Anterior cingulate cortex (tissue), 58 donors: ENCODE results near the gene SERPING1.
A peak's percentile ranks its signal among the peaks of the same experiment; 100 is the strongest.
"Not testable (repeated sequence)": the region's sequence is repeated elsewhere in the genome, so short reads cannot be mapped to it uniquely, and the experiment has no call there.

Source experiments
- DNase-seq, 58 donors: peaks; one replicate each; lab custom pipeline; 2025; lab: John Stamatoyannopoulos, UW

SERPING1 gene

DNA sequence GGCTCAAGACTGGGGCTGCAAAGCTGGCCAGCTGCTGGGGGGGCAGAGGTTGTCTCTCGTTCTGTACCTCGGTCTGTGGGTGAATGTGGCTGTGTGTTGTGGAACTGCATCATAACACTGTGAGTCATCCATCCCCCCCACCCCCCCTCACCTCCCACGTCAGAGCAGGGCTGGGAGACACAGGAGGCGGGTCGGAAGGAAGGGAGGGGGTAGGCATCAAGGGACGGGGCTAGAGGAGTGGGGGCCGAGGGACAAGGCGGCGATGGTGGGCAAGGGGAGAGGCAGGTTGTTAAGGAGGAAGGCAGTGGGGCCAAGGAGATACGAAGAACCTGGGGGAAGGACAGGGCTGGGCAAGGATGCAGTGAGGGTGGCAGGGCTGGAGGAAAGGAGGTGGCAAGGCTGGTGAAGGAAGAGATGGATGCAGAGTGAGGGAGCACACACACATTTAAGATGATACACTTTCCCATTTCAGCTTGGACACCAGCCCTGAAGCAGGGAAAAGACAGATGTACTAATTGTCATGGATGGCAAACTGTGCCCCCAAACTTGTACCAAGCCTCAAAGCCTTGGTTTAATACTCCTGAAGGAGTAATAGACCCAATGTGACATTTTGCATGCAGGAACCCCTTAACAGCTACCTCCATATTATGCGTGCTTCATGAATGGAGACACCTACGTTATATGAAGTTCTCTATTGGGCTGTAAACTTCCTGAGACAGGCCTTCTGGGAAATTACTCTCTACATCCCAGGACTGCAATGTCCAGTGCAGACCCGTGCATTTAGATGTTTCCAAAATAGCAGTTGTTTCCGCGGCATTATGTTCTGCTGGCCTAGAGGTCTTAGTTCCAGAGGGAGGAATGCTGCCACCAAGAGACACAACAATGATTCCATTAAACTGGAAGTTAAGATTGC is 52.6 kb downstream of the SERPING1 start, which contains the start of gene YPEL4:
Gene YPEL4 (minus strand): TSS at position 87 of the 913 bp plus-strand sequence. CDS start 2,805 bp downstream, outside the sequence.
- peak; percentile 18 to 91 (median 82) for DNase-seq

DNA sequence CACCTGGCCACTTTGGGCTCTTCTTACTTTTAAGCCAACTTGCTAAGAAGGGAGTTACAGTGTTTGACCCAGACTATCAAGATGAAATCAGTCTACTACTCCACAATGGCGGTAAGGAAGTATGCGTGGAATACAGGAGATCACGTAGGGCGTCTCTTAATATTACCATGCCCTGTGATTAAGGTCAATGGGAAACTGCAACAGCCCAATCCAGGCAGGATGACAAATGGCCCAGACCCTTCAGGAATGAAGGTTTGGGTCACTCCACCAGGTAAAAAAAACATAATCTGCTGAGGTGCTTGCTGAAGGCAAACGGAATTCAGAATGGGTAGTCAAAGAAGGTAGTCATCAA is 53.2 kb downstream of the SERPING1 start:
- DNase-seq = no peak

DNA sequence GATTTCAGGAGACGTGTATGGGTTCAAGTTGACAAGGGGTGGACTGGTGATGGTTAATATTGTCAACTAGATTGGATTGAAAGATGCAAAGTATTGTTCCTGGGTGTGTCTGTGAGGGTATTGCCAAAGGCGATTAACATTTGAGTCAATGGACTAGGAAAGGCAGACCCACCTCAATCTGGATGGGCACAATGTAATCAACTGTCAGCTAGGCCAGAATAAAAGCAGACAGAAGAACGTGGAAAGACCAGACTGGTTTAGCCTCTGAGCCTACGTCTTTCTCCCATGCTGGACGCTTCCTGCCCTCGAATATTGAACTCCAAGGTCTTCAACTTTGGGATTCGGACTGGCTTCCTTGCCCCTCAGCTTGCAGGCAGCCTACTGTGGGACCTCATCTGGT is 53.9 kb downstream of the SERPING1 start:
- no peak for DNase-seq

DNA sequence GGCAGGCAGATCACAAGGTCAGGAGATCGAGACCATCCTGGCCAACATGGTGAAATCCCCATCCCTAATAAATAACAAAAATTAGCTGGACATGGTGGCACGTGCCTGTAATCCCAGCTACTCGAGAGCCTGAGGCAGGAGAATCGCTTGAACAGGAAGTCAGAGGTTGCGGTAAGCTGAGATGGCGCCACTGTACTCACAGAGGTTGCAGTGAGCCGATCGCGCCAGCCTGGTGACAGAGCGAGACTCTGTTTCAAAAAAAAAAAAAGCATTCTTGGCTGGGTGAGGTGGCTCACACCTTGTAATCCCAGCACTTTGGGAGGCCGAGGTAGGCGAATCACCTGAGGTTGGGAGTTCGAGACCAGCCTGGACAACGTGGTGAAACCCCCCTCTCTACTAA is 54.7 kb downstream of the SERPING1 start:
- DNase-seq = not testable (repeated sequence)

DNA sequence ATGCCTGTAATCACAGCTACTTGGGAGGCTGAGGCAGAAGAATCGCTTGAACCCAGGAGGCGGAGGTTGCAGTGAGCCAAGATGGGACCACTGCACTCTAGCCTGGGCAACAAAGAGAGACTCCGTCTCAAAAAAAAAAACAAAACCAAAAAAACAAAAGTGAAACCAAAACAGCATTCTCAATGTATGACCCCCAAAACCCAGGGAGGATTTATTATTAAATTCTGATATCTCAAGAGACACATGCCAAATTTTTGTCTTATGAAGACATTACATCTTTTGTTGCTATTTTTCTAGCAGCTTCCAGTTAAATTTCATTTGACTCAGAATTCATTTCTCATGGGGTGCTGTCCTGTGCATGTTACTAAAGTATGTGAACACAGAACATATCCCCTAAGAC is 55.2 kb downstream of the SERPING1 start:
- no peak for DNase-seq

DNA sequence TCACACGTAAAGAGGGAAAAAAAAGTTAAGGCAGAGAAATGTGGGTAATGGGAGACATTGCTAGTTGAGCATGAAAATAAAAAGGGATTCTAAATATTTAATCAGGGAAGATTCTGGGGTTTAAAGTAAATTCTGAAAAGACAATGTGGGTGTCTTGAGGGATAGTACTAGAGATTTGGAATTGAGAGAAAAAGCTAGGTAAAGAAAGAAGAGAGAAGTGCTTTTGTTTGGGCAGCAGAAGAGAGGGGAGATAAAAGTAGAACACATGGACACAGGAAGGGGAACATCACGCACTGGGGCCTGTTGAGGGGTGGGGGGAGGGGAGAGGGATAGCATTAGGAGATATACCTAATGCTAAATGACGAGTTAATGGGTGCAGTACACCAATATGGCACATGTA is 55.7 kb downstream of the SERPING1 start:
- no peak for DNase-seq

DNA sequence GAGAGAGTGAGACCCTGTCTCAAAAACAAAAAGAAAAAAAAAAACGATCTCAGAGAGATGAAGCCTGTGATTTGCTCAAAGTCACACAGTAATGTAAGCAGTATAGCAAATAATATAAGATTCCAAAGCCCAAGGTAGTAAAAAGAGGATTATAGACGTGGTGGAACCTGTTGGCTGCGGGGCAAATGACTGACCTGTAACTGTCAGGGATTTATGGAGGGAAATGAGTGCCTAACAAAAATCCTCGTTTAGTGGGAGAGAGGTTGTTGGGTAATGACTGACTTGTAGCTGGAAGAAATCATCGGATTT is 59.4 kb downstream of the SERPING1 start:
- no peak for DNase-seq

DNA sequence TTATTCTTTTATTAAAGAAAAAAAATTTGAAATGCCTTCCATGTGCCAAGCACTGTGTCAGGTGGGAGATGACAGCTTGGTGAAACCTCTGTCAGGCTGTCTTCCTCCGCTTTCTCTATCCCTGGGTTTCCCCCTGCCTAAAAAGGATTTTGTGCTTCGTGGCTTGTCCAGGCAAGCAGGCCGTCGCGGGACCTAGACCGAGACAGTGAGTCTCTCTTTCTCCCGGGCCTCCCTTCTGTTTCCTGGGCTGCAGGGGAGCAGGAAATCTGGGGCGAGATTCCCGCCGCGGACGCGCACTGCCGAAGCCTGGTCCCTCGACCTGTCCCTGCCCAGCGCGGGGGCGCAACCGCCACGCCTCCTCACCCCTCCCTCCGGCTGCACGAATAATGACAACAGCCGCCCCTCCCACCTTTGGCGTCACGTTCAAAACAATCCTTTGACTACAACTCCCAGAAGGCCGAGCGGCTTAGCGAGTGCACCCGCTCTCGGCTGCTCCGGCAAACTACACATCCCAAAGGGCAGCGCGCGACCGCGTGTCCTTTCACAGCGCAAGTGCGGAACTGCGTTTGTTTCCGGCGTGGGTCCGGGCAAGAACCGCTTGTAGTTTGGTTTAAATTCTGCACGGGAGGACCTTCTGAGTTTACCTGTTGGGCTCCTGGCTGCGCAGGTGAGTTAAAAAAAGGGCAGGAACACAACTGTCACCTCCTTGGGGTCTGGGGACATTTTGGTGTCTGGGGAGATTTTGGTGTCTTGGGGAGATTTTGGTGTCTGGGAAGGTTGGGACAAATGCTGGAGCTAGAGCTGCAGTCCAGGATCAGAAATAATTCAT is 59.9 kb downstream of the SERPING1 start, which contains the start of gene CLP1:
Gene CLP1 (plus strand): TSS at position 569 of the 829 bp plus-strand sequence. CDS start 1,715 bp downstream, outside the sequence.
- peak; percentile 85 to 100 (median 99) for DNase-seq

DNA sequence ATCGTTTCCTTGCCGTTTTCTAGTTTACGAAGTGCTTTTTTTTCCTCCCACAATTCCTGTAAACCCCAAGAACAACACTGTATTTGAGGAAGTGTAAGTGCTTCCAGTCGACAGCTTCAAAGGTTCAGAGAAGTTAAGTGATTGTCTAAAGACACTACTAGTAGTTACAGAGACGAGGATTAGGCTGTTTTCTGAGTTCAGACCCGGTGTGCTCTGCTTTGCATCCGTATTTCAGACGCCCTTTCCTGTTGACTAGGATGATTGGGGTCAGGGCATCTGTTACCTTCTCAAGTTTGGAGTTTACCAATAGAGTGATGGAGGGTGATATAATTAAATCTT is 60.5 kb downstream of the SERPING1 start:
- peak in 1 of 58 donors; percentile 4 for DNase-seq

DNA sequence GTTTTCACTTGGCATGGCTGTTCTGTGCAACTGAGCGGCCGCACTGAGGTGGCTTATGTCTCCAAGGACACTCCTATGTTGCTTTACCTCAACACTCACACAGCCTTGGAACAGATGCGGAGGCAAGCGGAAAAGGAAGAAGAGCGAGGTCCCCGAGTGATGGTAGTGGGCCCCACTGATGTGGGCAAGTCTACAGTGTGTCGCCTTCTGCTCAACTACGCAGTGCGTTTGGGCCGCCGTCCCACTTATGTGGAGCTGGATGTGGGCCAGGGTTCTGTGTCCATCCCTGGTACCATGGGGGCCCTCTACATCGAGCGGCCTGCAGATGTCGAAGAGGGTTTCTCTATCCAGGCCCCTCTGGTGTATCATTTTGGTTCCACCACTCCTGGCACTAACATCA is 62.2 kb downstream of the SERPING1 start:
- DNase-seq = no peak

DNA sequence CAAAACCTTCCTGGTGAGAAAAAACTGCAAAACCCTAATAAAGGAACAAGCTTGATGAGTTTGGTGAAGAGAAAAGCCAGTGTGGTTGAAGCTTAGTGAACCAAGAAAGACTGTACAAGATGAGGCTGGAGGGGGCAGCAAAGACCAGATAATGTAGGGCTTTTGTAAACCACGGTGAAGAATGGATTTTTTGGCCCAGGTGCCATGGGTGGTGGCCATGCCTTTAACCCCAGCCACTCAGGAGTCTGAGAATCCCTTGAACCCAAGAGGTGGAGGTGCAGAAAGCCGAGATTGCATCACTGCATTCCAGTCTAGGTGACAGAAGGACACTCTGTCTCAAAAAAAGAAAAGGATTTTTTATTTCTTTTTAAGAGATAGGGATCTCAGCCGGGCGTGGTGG is 65.4 kb downstream of the SERPING1 start:
- DNase-seq = no peak

DNA sequence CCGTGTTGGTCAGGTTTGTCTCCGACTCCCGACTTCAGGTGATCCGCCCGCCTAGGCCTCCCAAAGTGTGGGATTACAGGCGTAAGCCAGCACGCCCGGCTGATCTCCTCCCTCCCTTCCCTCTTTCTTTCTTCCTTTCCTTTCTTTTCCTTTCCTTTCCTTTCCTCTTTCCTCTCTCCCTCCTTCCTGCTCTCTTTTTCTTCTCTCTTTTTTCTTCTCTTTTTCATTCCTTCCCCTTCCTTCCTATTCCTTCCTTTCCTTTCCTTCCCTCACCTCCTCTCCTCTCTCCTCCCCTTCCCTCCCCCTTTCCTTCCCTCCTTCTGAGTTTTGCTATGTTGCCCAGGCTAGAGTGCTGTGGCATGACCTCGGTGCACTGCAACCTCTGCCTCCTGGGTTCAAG is 66.5 kb downstream of the SERPING1 start:
- DNase-seq = no peak
